K562 (cell line): Measurements from ENCODE around the gene DNAAF3. TPM values are rescaled to one million over a fixed set of nuclear protein-coding genes. Genes with fewer than 3 reads are reported as not detected.

ENCODE experiments used
- ADNP ChIP-seq: fragments of 200-800 bp; sonication (Bioruptor generic); IDR thresholded peaks from 2 replicates; pipeline ENCODE4 v1.6.1; 2016; ENCODE audit warnings: missing genetic modification characterization, missing compliant biosample characterization
- ATF1 ChIP-seq, 2 experiments: fragments of 450-650 bp in 1 of 2; IDR thresholded peaks; 2 replicates each; pipeline ENCODE4 v1.6.1; 2016; ENCODE audit warnings: missing compliant biosample characterization in 1 of 2, missing genetic modification characterization in 1 of 2
- CBX8 ChIP-seq: fragments of 200-600 bp; sonication (generic); IDR thresholded peaks from 2 replicates; pipeline ENCODE4 v1.6.1; 2012; ENCODE audit warnings: borderline replicate concordance, mixed run types, low read depth, mild to moderate bottlenecking, moderate library complexity, mixed read lengths, low read length, control low read depth, inconsistent platforms; ENCODE audit not compliant: poor library complexity, severe bottlenecking; ENCODE audit errors: extremely low read depth
- CEBPB ChIP-seq: fragments of 450-650 bp; IDR thresholded peaks from 2 replicates; pipeline ENCODE4 v1.6.1; 2016; ENCODE audit warnings: missing genetic modification characterization, missing compliant biosample characterization
- ELF1 ChIP-seq: fragments of 200-800 bp; sonication (Bioruptor generic); IDR thresholded peaks from 2 replicates; pipeline ENCODE4 v1.6.1; 2016; ENCODE audit warnings: missing genetic modification characterization, missing compliant biosample characterization
- EWSR1 ChIP-seq: fragments of 450-650 bp; IDR thresholded peaks from 2 replicates; pipeline ENCODE4 v1.6.1; 2018; ENCODE audit warnings: borderline replicate concordance, mild to moderate bottlenecking, low read depth, moderate library complexity; ENCODE audit not compliant: partially characterized antibody
- FIP1L1 ChIP-seq: fragments of 200-400 bp; formaldehyde crosslinking; IDR thresholded peaks from 2 replicates; pipeline ENCODE4 v1.6.1; 2018; ENCODE audit warnings: mild to moderate bottlenecking, low read depth, low read length; ENCODE audit not compliant: poor library complexity, severe bottlenecking
- PYGO2 ChIP-seq: fragments of 450-650 bp; IDR thresholded peaks from 2 replicates; pipeline ENCODE4 v1.6.1; 2016; ENCODE audit warnings: mild to moderate bottlenecking, missing genetic modification characterization, moderate library complexity, missing compliant biosample characterization
- SOX6 ChIP-seq: fragments of 450-650 bp; IDR thresholded peaks from 2 replicates; pipeline ENCODE4 v1.6.1; 2014; ENCODE audit warnings: mild to moderate bottlenecking
- SRSF9 ChIP-seq: fragments of 200-400 bp; formaldehyde crosslinking; IDR thresholded peaks from 2 replicates; pipeline ENCODE4 v1.6.1; 2017; ENCODE audit warnings: low read depth, low read length, borderline replicate concordance
- TEAD1 ChIP-seq, 2 experiments: fragments of 450-650 bp in 1 of 2; sonication (generic) in 1 of 2; formaldehyde crosslinking; IDR thresholded peaks; 2 replicates each; pipeline versions ENCODE4 v1.4.0 to v1.8.0; 2020 to 2022; ENCODE audit warnings: mild to moderate bottlenecking in 2 of 2, missing genetic modification reagents in 1 of 2
- TEAD2 ChIP-seq: fragments of 450-650 bp; IDR thresholded peaks from 2 replicates; pipeline ENCODE4 v1.6.1; 2016; ENCODE audit warnings: missing genetic modification characterization, control low read depth, missing compliant biosample characterization
- ZNF766 ChIP-seq: fragments of 200-800 bp; sonication (Bioruptor generic); conservative IDR thresholded peaks from 2 replicates; pipeline ENCODE4 v1.6.1; 2016; ENCODE audit warnings: missing genetic modification characterization, missing compliant biosample characterization
- polyA plus RNA-seq, 8 experiments: library from polyadenylated mRNA; depleted of rRNA in 4 of 8; stranded (reverse) in 5 of 8; unstranded in 3 of 8; fragments of >200 nt; fragmentation: Nextera tagmentation in 2 of 8; fragmentation: Illumina TruSeq in 1 of 8; extraction: Ambion mirVana in 2 of 8; extraction: Trizol in 1 of 8; gene quantifications; 2 replicates each; pipeline versions ENCODE4 v1.2.1 to v1.2.3, GENCODE V29; 2011 to 2014; ENCODE audit warnings: inconsistent platforms in 1 of 8, missing spikeins in 1 of 8
- total RNA-seq, 7 experiments: library from RNA; depleted of rRNA in 6 of 7; stranded (reverse); fragments of >200 nt in 6 of 7; fragmentation: Illumina TruSeq in 2 of 7; extraction: Trizol in 2 of 7; gene quantifications; 2 replicates each; pipeline versions ENCODE4 v1.2.1 to v1.2.3, GENCODE V29; 2011 to 2021; ENCODE audit warnings: low replicate concordance in 1 of 7
- TF ChIP-seq, protein P1 (sequence below): sonication (generic); formaldehyde crosslinking; IDR thresholded peaks from 2 replicates; pipeline ENCODE4 v1.8.0; 2022; ENCODE audit warnings: missing genetic modification reagents, mild to moderate bottlenecking, borderline replicate concordance
- TF ChIP-seq, protein P2 (sequence below): fragments of 450-650 bp; IDR thresholded peaks from 2 replicates; pipeline ENCODE4 v1.6.1; 2014; ENCODE audit warnings: low read depth, mild to moderate bottlenecking, moderate library complexity, borderline replicate concordance
- TF ChIP-seq, protein P3 (sequence below): fragments of 200-800 bp; sonication (Bioruptor generic); IDR thresholded peaks from 2 replicates; pipeline ENCODE4 v1.6.1; 2017; ENCODE audit warnings: missing genetic modification characterization, missing compliant biosample characterization

The DNAAF3 gene
- total and polyA plus RNA-seq, 9 of the 15 experiments (the other 6 are each of a cell fraction or from before 2014, with no cell fraction given), result 21.6 to 61.5 (median 43.0) TPM

DNA sequence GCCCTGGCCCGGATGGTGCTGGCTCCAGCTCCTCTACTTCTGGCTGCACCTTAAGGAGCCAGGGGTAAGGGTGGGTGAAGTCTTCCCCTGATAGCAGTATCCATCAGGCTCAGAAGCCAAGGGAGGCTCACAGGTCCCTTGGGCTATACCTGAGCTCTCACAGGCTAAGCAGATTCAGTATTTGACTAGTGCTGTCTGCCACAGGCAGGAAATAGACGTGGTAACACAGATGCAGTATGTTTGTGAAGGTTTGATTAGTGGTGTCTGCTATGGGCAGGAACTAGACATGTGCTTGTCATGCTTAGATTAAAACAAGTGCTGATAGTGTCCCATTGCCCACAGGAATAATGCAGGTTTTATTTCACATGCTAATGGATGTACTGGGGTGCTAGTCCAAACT is 9.7 kb upstream of the DNAAF3 start (continued):
- TF ChIP-seq, protein P1, sequence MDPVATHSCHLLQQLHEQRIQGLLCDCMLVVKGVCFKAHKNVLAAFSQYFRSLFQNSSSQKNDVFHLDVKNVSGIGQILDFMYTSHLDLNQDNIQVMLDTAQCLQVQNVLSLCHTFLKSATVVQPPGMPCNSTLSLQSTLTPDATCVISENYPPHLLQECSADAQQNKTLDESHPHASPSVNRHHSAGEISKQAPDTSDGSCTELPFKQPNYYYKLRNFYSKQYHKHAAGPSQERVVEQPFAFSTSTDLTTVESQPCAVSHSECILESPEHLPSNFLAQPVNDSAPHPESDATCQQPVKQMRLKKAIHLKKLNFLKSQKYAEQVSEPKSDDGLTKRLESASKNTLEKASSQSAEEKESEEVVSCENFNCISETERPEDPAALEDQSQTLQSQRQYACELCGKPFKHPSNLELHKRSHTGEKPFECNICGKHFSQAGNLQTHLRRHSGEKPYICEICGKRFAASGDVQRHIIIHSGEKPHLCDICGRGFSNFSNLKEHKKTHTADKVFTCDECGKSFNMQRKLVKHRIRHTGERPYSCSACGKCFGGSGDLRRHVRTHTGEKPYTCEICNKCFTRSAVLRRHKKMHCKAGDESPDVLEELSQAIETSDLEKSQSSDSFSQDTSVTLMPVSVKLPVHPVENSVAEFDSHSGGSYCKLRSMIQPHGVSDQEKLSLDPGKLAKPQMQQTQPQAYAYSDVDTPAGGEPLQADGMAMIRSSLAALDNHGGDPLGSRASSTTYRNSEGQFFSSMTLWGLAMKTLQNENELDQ, result no peak
- TF ChIP-seq CEBPB (tag), result no peak
- TF ChIP-seq ADNP (tag), result no peak
- TF ChIP-seq ELF1 (tag), result peak; percentile 57
- TF ChIP-seq PYGO2 (tag), result no peak
- TF ChIP-seq, protein P2, sequence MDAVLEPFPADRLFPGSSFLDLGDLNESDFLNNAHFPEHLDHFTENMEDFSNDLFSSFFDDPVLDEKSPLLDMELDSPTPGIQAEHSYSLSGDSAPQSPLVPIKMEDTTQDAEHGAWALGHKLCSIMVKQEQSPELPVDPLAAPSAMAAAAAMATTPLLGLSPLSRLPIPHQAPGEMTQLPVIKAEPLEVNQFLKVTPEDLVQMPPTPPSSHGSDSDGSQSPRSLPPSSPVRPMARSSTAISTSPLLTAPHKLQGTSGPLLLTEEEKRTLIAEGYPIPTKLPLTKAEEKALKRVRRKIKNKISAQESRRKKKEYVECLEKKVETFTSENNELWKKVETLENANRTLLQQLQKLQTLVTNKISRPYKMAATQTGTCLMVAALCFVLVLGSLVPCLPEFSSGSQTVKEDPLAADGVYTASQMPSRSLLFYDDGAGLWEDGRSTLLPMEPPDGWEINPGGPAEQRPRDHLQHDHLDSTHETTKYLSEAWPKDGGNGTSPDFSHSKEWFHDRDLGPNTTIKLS, result peak; percentile 87; the same call in 1 of the 2 replicates
- 0 out of 4 replicates have a peak, but pooled peaks of 1 of the 2 experiments have one; percentile 30 for TF ChIP-seq TEAD1 (CRISPR knock-in tag; IDR thresholded peaks at IDR 0.05)
- TF ChIP-seq ZNF766, result no peak
- TF ChIP-seq, protein P3, sequence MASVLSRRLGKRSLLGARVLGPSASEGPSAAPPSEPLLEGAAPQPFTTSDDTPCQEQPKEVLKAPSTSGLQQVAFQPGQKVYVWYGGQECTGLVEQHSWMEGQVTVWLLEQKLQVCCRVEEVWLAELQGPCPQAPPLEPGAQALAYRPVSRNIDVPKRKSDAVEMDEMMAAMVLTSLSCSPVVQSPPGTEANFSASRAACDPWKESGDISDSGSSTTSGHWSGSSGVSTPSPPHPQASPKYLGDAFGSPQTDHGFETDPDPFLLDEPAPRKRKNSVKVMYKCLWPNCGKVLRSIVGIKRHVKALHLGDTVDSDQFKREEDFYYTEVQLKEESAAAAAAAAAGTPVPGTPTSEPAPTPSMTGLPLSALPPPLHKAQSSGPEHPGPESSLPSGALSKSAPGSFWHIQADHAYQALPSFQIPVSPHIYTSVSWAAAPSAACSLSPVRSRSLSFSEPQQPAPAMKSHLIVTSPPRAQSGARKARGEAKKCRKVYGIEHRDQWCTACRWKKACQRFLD, result no peak
- TF ChIP-seq TEAD2, result no peak
- no peak for TF ChIP-seq FIP1L1
- TF ChIP-seq SOX6, result no peak
- TF ChIP-seq EWSR1, result no peak
- TF ChIP-seq CBX8, result no peak
- no peak for TF ChIP-seq ATF1 (CRISPR knock-in tag; IDR thresholded peaks at IDR 0.05)
- peak; percentile 44; the same call in 1 of the 2 replicates for TF ChIP-seq ATF1 (tag; IDR thresholded peaks at IDR 0.05)
- no peak for TF ChIP-seq SRSF9
